ENCODE measurements around the gene MSANTD7. TPM values are rescaled to one million over a fixed set of nuclear protein-coding genes. Genes with fewer than 3 reads are reported as not detected.

Gene MSANTD7
- total and polyA plus RNA-seq, 9 of the 15 experiments (the other 6 are each of a cell fraction or from before 2014, with no cell fraction given) = 5.2 to 27.3 (median 23.6) TPM

GRCh38 chr10:14820010-14820774, 17.9 kb upstream of the MSANTD7 start (continued):
- no peak for TF ChIP-seq ZNF407 (IDR thresholded peaks at IDR 0.05; ENCODE audit: low read depth)
- TF ChIP-seq RFX1 (IDR thresholded peaks at IDR 0.05) = peak; percentile 82
- no peak for TF ChIP-seq ZNF778 (CRISPR knock-in tag; IDR thresholded peaks at IDR 0.05)
- no peak for TF ChIP-seq ZFX (CRISPR knock-in tag; IDR thresholded peaks at IDR 0.05)

Measured in K562 (cell line).